ENCODE data around the gene GNAT1.

The GNAT1 gene

DNA sequence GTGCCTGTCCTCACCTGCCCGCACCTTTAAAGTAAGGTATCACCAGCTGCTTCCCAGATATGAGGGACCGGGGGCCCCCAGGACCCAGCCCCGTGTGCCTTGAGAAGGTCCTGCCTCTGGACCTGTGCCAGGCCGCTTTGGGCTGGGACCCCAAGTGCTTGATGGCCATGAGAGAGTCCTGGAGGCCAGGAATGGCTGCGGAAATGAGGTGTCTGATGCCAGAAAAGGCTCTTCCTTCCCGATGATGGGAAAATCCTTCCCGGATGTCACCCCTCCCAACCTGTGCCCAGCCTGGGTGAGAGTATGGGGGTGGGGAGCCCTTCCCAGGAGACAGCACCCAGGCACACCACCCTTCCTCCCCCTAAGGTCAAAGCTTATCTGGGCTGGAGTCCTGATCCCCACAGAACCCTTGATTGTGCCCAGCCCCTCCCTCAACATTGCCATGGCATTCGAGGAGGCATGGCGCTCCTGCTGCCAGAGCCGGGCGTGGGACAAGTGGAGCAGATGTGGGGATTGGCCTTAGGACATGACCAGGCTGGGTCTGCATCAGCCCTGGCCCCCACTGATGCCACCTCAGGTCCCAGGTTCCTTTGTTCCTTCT, 22.1 kb upstream of the GNAT1 start:
- TF ChIP-seq, protein P1, sequence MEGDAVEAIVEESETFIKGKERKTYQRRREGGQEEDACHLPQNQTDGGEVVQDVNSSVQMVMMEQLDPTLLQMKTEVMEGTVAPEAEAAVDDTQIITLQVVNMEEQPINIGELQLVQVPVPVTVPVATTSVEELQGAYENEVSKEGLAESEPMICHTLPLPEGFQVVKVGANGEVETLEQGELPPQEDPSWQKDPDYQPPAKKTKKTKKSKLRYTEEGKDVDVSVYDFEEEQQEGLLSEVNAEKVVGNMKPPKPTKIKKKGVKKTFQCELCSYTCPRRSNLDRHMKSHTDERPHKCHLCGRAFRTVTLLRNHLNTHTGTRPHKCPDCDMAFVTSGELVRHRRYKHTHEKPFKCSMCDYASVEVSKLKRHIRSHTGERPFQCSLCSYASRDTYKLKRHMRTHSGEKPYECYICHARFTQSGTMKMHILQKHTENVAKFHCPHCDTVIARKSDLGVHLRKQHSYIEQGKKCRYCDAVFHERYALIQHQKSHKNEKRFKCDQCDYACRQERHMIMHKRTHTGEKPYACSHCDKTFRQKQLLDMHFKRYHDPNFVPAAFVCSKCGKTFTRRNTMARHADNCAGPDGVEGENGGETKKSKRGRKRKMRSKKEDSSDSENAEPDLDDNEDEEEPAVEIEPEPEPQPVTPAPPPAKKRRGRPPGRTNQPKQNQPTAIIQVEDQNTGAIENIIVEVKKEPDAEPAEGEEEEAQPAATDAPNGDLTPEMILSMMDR (IDR thresholded peaks at IDR 0.05): no peak

DNA sequence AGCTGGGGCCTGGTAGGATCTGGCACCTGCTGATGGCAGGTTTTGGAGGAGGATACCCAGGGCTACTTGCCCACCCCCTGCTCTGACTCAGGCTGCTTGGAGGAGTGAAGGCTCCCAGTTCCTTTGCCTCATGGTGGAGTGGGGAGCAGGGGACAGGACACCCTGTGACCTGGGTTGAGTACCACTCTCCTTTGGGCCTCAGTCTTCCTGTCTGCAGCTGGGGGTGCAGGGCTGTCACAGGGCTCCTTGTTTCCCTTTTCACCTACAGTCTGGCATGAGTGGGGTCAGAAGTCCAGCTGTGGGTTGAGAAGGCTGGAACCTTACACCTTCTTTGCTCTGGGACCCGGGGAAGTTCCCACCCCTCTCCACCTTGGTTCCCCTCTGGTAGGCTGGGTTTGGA, 21.6 kb upstream of the GNAT1 start:
- TF ChIP-seq, protein P1 (IDR thresholded peaks at IDR 0.05): no peak

DNA sequence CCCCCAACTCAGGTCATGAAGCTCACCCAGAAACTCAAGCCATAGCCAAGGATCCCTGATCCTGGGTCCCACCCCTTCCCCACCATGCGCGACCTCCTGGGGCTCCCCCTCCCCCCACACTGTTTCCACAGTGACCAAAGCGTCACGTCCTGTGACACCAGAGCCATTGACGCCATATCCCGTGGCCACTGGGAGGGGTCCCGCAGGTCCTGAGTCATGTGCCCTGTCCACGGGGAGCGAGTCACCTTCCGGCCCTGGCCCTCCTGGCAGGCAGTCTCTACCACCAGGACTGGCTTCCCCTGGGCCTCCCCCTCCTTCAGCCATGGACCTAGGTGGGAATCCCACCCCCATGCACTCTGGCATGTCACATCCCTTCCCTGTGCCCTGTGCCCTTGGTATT, 20.7 kb upstream of the GNAT1 start:
- TF ChIP-seq, protein P1 (IDR thresholded peaks at IDR 0.05): no peak

DNA sequence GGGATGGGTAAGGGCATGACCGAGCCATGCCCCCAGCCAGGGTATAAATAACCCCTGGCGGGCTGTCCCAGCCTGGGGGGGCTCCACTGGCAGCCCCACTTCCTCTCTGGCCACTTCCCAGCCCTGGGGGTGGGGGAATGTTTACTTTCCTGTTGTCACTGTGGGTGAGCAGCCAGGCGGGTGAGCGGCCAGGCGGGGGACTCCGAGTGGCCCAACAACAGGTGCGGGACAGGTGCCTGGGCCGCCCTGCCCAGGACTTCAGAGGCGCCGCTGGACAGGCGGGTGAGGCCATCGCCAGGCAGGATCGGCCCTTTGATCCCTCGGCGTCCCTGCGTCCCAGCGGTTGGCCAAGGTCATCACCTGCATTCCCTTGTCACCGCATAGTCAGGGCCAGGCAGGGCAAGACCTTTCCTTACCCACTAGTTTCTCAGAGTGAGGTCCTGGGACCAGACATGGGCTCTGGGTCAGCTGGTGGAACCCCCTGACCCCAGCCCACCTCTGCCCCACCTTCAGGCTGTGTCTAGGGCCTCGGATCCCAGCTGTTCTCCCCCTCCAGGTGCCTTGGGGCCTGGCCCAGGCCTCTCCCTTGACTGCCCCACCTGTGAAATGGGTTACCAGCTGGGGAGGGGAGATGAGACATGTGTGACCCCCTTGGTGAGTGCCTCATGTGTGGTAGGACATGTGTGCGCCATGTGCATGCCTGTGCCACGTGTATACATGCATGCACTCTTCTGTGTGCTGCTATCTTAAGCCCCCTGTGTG, 19.7 kb upstream of the GNAT1 start:
- TF ChIP-seq, protein P1 (IDR thresholded peaks at IDR 0.05): no peak

DNA sequence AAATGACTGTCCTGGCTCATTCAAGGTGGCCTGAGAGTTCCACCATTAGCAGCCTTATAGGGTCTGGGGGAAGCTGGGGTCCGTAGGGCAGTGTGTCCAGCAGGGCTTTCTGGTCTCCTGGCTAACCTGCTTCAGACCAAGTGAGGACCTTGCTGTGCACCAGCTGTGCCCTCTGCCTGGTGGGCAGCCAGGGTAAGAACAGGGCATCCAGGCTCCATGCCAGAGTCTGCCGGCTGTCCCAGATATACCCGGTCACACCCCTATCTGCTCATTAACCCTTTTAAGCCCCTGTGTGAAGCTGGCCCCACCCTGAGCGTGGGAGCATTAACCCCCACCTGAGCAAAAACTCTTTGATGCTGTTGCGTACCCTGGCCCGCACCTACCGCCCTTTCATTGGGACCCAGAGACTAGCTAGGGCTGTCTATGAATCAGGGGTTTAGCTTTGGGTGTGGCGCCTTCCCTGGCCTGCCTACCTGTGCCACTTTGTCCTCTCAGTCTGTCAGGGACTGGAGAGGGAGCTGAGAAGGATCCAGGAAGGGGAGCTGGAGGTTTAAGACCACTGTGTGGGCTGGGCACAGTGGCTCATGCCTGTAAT, 18.7 kb upstream of the GNAT1 start:
- TF ChIP-seq, protein P1 (IDR thresholded peaks at IDR 0.05): no peak

DNA sequence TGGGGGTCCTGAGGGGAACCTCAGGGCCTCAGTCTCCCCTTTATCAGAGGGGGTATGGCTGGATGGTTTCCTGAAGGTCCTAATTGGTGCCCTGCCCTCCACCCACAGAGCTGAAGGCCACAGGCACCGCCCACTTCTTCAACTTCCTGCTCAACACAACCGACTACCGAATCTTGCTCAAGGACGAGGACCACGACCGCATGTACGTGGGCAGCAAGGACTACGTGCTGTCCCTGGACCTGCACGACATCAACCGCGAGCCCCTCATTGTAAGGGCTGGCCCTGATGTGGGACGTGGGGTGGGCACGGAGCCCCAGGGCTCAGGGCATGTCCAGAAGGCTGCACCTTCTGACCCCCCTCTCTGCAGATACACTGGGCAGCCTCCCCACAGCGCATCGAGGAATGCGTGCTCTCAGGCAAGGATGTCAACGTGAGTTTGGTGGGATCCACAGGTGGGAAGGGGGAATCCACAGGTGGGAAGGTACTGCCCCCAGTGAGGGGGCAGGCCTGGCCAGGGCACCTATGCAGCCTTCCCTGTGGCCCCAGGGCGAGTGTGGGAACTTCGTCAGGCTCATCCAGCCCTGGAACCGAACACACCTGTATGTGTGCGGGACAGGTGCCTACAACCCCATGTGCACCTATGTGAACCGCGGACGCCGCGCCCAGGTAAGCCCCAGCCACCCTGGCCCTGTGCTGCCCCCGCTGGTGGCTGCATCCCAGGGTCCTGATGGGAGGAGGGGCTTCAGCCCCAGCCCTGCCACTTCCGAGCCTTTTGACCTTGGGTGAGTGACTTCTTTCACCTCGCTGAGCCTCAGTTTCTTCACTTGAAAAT, 17.5 kb upstream of the GNAT1 start:
- TF ChIP-seq, protein P1 (IDR thresholded peaks at IDR 0.05): no peak

DNA sequence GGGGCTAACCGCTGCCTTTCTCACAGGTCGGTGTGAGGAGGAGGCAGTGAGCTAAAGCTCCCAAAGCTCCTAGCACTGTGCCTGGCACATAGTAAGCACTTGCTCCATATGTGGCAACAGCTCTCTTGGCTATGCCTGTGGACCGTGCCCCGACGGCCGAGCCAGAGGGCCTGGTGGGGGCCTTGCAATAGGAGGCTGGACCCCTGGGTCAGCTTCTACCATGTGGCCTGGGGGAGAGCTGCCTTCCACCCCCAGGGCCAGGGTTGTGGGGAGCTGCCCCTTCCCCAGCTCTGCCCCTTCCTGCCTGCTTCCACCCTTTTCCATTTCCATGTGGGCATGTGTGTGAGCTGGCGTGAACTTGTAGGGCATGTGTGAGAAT, 16.9 kb upstream of the GNAT1 start:
- TF ChIP-seq, protein P1 (IDR thresholded peaks at IDR 0.05): no peak

Data from LNCAP (cell line).